RWPE1 (cell line): ENCODE results near the gene RGS16.
A peak's percentile ranks its signal among the peaks of the same experiment; 100 is the strongest.

Source experiments
- CTCF ChIA-PET: fragments of 350-600 bp; sonication (Branson Sonifier 250); formaldehyde crosslinking; extraction: SDS; loops from one replicate; lab custom pipeline; 2021; lab: Yijun Ruan, JAX
- POLR2A ChIA-PET: fragments of 400-600 bp; formaldehyde crosslinking; extraction: SDS; loops from one replicate; lab custom pipeline; 2020; ENCODE audit warnings: antibody characterized with exemption; ENCODE audit not compliant: low non-redundant PET; lab: Yijun Ruan, JAX
- DNase-seq: peaks from one replicate; pipeline ENCODE4 v3.0.0; 2012; ENCODE audit warnings: low spot score
- H3K27ac ChIP-seq: fragments of 450-650 bp; 2 replicates; pipeline ENCODE4 v1.5.1; 2017
- TF ChIP-seq, protein P1 (sequence below): fragments of 450-650 bp; conservative IDR thresholded peaks from 2 replicates; pipeline ENCODE4 v1.5.1; 2017; ENCODE audit warnings: low read depth, mild to moderate bottlenecking

Gene RGS16

GRCh38 chr1:182560392-182560984 is 43.7 kb downstream of the RGS16 start:
- TF ChIP-seq, protein P1, sequence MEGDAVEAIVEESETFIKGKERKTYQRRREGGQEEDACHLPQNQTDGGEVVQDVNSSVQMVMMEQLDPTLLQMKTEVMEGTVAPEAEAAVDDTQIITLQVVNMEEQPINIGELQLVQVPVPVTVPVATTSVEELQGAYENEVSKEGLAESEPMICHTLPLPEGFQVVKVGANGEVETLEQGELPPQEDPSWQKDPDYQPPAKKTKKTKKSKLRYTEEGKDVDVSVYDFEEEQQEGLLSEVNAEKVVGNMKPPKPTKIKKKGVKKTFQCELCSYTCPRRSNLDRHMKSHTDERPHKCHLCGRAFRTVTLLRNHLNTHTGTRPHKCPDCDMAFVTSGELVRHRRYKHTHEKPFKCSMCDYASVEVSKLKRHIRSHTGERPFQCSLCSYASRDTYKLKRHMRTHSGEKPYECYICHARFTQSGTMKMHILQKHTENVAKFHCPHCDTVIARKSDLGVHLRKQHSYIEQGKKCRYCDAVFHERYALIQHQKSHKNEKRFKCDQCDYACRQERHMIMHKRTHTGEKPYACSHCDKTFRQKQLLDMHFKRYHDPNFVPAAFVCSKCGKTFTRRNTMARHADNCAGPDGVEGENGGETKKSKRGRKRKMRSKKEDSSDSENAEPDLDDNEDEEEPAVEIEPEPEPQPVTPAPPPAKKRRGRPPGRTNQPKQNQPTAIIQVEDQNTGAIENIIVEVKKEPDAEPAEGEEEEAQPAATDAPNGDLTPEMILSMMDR = no peak
- no peak overlapping the region for H3K27ac ChIP-seq
- POLR2A ChIA-PET = no interaction called here
- CTCF ChIA-PET = no interaction called here
- no peak for DNase-seq

- H3K27ac ChIP-seq = no peak overlapping the region
- TF ChIP-seq, protein P1 = no peak
- peak; percentile 28 for DNase-seq
- ChIA-PET CTCF (no interaction called here), POLR2A (no interaction called here)
Measured at GRCh38 chr1:182556279-182556678, 47.9 kb downstream of the RGS16 start.

DNA sequence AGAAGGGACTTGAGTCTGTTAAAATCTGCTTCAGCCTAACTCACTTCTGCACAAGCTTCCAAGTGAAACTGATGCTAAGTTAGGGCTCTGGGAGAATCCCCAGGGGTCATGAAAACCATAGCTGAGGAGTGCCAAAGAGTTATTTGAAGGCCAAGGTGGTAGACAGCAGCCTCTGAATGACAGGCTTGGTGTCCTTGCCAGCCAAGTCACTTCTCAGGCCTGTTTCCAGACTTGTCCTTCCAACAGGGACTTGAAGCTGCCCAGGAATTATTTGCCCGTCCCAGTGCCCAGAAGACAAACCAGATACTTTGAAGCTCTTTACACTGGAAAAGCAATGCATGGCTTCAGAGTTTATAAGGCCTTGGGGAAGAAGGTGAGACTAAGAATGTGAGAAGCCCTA is 48.7 kb downstream of the RGS16 start:
- ChIA-PET POLR2A (no interaction called here), CTCF (no interaction called here)
- TF ChIP-seq, protein P1 = no peak
- no peak overlapping the region for H3K27ac ChIP-seq
- no peak for DNase-seq

DNA sequence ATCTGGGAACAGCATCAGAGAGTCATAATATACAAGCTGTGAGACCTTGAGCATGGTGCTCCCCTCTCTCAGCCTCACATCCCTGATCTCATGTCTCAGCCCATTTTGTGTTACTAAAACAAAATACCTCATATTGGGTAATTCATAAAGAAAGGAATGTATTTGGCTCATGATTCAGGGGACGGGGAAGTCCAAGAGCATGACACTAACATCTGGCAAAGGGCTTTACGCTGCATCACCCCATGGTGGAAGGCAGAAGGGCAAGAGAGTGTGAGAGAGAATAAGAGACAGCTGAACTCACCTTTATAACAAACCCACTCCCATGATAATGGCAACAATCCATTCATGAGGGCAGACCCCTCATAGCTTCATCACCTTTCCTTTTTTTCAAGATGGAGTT is 51.7 kb downstream of the RGS16 start:
- ChIA-PET POLR2A (no interaction called here), CTCF (interaction anchor here (0.7 kb wide), 1 partner anchor 62 kb away, joined by 3 read pairs; no protein-coding TSS in a partner anchor)
- H3K27ac ChIP-seq = no peak overlapping the region
- TF ChIP-seq, protein P1 = no peak
- DNase-seq = no peak

DNA sequence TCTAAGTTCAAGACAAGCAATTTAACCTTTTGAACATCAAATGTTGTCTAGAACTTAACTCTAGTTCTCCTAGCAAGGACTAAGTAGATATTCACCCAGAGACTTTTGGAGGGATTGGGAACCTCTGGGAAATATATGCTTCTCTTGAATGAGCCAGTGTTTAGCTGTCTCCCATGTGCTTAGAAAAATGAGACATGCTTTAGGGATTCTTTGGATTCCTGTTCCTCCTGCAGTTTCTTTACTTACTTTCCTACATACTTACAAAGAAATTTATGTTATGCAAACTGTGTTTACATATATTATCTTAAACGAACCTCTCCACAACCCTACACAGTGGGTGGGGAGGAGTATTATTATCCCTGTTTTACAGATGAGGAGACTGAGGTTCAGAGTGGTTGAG is 54.4 kb downstream of the RGS16 start:
- TF ChIP-seq, protein P1 = no peak
- ChIA-PET POLR2A (no interaction called here), CTCF (interaction anchor here (0.7 to 0.8 kb wide), 2 partner anchors 181 to 295 kb away, joined by 3 to 4 read pairs; no protein-coding TSS in a partner anchor)
- H3K27ac ChIP-seq = no peak overlapping the region
- DNase-seq = no peak

DNA sequence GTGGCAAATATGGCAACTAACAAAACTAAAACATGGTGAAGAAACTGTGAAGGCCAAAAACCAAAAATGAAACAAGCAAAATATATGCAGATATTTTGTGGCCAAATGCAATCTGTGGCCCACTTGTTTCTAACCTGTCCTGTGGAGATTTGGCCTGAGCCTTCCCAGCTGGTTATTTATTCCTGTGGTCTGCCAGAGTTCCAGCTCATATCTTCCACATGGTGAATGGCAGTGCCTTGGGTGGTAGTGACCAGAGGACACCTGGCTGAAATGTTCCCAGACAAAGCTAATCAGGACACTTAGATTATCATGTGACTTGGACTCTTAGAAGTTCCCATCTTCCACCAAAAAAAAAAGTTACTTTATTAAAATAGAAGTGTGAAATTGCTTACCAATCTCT is 54.8 kb downstream of the RGS16 start:
- POLR2A ChIA-PET = no interaction called here
- TF ChIP-seq, protein P1 = no peak
- CTCF ChIA-PET = interaction anchor here (0.7 to 0.8 kb wide), 2 partner anchors 182 to 294 kb away, joined by 3 to 4 read pairs; no protein-coding TSS in a partner anchor
- H3K27ac ChIP-seq = no peak overlapping the region
- DNase-seq = no peak
